ENCODE data around the gene ERBB3.

- TF ChIP-seq CTCF (IDR thresholded peaks at IDR 0.05) (peak in 5 of 7 experiments; percentile 68 to 86 (median 83)), POLR2A (IDR thresholded peaks at IDR 0.05) (peak in 1 of 4 donors; percentile 58)
Observed at GRCh38 chr12:56078931-56079722, 838 bp upstream of the ERBB3 start.

Data from stomach (tissue), 4 donors.